Cardiac fibroblast (primary cell): ENCODE results near the gene LNX1.
A peak's percentile ranks its signal among the peaks of the same experiment; 100 is the strongest.

Experiments
- DNase-seq, 2 donors: peaks; one replicate each; pipeline versions ENCODE4 v3.0.0 to v3.0.0-alpha.2; 2010; ENCODE audit warnings: low read depth in 2 of 2
- H3K4me3 ChIP-seq, 2 donors: replicated peaks in 1 of 2; 1 replicate in 1 of 2; 2 replicates in 1 of 2; pipeline ENCODE4 v1.5.1; 2011; ENCODE audit warnings: low read depth in 2 of 2, low read length in 2 of 2, mild to moderate bottlenecking in 2 of 2, moderate library complexity in 1 of 2
- TF ChIP-seq, protein P1 (sequence below): IDR thresholded peaks from one replicate; pipeline ENCODE4 v1.5.1; 2011; ENCODE audit warnings: low read depth, mild to moderate bottlenecking, low read length, inconsistent platforms

The LNX1 gene

DNA sequence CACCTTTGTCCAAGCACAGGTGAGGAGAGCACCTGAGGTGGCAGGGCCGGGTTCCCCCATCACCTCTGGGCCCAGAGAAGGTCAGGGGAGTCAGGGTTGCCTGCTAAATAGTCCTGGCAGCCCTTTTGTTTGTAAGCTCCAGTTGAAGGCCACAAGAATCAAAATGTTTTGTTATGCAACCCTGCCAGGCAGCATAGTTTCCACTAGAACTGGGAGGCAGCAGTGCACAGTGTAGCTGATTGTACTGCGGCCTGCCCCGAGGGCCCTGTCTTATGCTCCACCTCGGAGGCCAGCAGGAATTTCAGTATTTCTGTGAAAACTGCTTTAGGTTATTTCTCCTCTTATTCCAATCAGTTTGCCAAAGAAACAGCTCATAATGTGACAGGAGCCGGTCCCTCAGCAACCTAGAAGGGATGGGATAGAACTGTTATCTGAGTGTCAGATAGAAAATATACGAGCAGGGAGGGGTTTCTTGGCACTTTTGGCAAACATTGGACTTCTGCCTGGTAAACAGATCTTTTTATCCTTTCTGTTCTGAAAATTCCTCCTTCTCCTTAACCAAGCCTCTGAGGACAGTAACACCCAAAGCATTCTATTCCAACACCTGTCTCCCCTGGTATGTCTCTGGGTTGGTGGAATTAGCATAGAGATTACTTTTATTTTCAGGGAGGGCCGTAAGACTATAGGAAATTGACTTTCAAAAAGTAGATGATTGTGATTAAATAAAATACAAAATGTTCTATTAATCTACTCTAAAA lies 93.6 kb downstream of the LNX1 start:
- TF ChIP-seq, protein P1, sequence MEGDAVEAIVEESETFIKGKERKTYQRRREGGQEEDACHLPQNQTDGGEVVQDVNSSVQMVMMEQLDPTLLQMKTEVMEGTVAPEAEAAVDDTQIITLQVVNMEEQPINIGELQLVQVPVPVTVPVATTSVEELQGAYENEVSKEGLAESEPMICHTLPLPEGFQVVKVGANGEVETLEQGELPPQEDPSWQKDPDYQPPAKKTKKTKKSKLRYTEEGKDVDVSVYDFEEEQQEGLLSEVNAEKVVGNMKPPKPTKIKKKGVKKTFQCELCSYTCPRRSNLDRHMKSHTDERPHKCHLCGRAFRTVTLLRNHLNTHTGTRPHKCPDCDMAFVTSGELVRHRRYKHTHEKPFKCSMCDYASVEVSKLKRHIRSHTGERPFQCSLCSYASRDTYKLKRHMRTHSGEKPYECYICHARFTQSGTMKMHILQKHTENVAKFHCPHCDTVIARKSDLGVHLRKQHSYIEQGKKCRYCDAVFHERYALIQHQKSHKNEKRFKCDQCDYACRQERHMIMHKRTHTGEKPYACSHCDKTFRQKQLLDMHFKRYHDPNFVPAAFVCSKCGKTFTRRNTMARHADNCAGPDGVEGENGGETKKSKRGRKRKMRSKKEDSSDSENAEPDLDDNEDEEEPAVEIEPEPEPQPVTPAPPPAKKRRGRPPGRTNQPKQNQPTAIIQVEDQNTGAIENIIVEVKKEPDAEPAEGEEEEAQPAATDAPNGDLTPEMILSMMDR = no peak
- H3K4me3 ChIP-seq = no peak overlapping the region
- DNase-seq = peak; percentile 23 to 88

DNA sequence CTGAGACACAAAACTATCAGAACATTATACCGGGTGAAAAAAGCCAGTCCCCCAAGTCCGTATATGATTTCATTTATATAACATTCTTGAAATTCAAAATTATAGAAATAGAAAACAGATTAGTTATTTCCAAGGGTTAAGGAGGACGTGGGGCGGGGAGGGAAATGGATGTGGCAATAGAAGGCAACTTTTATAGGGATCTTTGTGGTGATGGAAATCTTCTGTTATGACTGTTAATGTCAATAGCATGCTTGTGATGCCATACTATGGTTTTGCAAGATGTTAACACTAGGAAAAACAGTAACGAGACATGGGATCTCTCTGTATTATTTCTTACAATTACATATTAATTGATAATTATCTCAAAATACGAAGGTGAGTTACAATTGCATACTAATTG lies 96.4 kb downstream of the LNX1 start:
- TF ChIP-seq, protein P1 = no peak
- H3K4me3 ChIP-seq = no peak overlapping the region
- no peak for DNase-seq

DNA sequence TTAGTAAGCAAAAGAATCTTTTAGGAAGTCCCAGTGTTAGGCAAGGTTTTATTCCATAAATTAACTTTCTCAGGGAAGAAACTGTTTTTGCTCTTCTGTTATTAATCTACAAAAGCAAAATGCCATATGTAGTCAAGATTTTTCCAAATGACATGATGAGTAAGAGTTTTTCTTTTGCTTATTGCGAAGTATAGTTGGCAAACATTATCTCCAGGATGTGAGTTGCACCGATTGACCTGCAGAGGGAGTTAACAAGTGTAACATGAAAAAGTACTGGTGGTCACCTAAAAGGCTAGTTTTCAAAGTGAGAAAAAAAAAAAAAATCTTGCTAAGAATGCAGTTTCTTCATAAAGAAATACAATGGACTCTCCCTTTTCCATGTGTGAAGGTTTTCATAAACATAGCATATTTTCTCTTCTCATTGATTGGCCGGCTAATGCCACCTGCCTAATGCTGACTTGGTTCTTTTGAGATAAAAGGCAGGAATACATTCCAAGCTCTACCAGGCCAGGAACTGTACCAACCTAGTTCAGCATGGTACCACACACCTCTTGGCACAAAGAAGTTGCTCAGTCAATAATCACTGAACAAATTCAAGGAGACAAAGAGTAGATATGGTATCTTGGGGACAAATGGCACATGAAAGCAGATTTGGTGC lies 100.2 kb downstream of the LNX1 start:
- TF ChIP-seq, protein P1 = peak; percentile 79
- no peak overlapping the region for H3K4me3 ChIP-seq
- DNase-seq = peak; percentile 96

DNA sequence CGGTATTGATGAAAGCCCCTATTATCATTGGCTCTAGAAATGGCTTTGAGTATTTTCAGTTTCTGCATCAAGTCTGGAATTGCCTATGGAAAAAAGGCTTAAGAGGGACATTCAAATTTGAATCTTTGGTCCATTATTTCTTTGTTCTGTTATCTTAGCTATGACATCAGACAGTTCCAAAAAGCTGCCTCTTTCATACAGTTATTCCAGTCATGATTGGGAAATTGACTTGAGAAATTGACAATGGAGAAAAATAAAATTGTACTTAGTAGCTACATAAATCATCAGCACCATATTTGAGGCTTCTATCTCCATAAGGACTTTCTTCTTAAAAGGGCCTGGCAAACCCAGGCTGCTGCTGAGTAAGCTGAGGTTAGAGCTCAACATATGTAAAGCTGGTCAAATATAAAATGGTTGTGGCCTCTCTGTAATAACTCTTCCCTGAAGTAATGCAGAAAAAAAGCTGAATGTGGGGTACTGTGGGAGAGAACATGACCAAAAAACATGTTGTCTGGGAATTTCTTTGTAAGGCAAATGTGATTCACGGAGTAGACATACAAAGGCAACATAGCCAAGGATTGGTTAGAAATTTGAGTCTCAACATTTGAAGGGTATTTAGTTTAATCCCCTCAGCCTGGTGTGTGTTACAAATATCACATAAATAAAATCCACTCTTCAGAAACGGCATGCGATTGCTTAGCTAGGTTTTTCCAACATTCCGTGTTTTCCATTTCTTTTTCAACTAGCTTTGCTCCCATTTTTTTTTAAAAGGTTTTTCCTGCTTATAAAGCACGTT lies 100.9 kb downstream of the LNX1 start:
- no peak overlapping the region for H3K4me3 ChIP-seq
- DNase-seq = peak; percentile 46 to 55
- TF ChIP-seq, protein P1 = no peak

DNA sequence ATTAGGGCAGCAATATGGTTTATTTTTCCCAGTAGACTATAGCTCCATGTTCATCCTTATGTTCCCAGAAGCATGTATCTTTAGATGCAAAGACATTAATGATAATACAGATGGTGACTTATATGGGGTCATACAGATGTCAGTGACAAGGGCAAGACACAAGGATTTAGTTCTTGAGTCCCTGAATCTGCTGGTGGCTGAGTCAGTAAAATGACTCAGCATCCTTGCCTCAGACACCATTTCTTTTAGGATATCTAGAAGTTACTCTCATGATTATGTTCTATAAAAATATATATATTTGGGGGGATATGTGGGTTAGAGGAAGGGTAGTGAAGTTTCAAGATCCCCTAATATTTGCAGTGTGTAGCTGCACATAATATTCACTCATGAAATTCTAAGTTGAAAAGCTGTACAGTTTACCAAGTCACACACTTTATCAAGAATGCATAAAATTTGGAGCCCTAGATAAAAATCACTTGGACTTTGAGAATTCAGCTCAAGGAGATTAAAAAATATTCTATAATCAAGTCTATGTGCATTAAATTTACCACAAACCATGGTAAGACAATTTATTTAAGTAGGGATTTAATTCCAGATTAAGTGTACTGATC lies 101.9 kb downstream of the LNX1 start:
- TF ChIP-seq, protein P1 = no peak
- no peak overlapping the region for H3K4me3 ChIP-seq
- DNase-seq = peak; percentile 45 to 81

DNA sequence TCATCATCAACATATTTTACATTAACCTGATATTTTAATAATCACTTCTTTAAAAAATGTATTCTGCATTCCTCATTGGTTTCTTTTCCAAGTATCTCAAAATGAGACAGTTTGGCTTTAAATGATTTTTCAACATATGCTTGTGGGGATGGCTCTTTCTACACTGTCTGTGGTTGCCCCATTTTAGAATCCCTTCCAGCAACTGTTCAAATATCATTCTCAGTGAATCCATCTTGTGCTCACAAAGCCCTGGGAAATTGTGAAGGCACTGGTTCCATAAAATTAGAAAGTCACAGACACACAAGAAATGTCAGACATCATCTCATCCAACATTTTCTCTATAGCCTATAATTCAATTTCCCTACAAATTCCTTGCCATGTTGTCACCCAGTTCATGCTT lies 103.5 kb downstream of the LNX1 start:
- H3K4me3 ChIP-seq = no peak overlapping the region
- TF ChIP-seq, protein P1 = no peak
- no peak for DNase-seq
